ENCODE data around the gene ALS2CL. TPM values are rescaled to one million over a fixed set of nuclear protein-coding genes. Genes with fewer than 3 reads are reported as not detected.

Gene ALS2CL
- total and polyA plus RNA-seq, 2 donors (not counting 3 experiments of a cell fraction or from before 2014, with no cell fraction given): 7.8 to 10.1 TPM

- POLR2A ChIA-PET: no interaction called here
- intact Hi-C loops (cut with micrococcal nuclease): no loop called here
- no peaks in the 10 kb centered on the region for H4K20me1 ChIP-seq (replicated peaks; ENCODE audit: control insufficient read depth, extremely low read depth, insufficient read depth, low read length)
- H3K27ac ChIP-seq (ENCODE audit: insufficient read depth, low read depth, low read length): no peak overlapping the region
- no peaks in the 10 kb centered on the region for H3K27me3 ChIP-seq (ENCODE audit: control insufficient read depth in 2 of 2, insufficient read depth in 2 of 2, low read length in 2 of 2)
- TF ChIP-seq MAX (IDR thresholded peaks at IDR 0.05; ENCODE audit: insufficient read depth, insufficient read length) (no peak), POLR2A (IDR thresholded peaks at IDR 0.05; ENCODE audit: low read depth, low read length) (no peak), GATA2 (IDR thresholded peaks at IDR 0.05; ENCODE audit: insufficient read depth, insufficient read length, low read depth, low read length) (no peak), CTCF (IDR thresholded peaks at IDR 0.05; ENCODE audit: extremely low read depth in 1 of 2, insufficient read depth in 1 of 2, low read depth in 1 of 2, low read length in 2 of 2) (no peak), POLR2AphosphoS5 (IDR thresholded peaks at IDR 0.05; ENCODE audit: insufficient read depth, low read depth, low read length) (no peak), JUN (IDR thresholded peaks at IDR 0.05; ENCODE audit: borderline replicate concordance, insufficient read depth, insufficient read length, low read depth) (no peak), EZH2 (IDR thresholded peaks at IDR 0.05; ENCODE audit: borderline replicate concordance, low read depth, low read length, severe bottlenecking) (no peak), FOS (IDR thresholded peaks at IDR 0.05; ENCODE audit: borderline replicate concordance, insufficient read depth, low read length) (no peak), MYC (IDR thresholded peaks at IDR 0.05; ENCODE audit: low read depth, low read length) (no peak)
- CTCF ChIA-PET: interaction anchor here (0.9 to 1.2 kb wide), 2 partner anchors 149 to 190 kb away, joined by 4 to 5 read pairs; no protein-coding TSS in a partner anchor
- no peaks in the 10 kb centered on the region for H3K79me2 ChIP-seq (ENCODE audit: control insufficient read depth, insufficient read depth, low read length)
- no peak overlapping the region for H3K4me3 ChIP-seq (replicated peaks in 1 of 3; ENCODE audit: insufficient read depth in 1 of 3, low read depth in 1 of 3, low read length in 3 of 3)
- FAIRE-seq (no peak), DNase-seq (ENCODE audit: low read depth, low spot score) (no peak)
- H2AFZ ChIP-seq (ENCODE audit: low read depth, low read length): no peak overlapping the region
- no peak overlapping the region for H3K4me2 ChIP-seq (ENCODE audit: insufficient read depth, low read length)
- dilution Hi-C loops (cut with MboI; ENCODE audit: extremely low pct_ligation_motif_present, low sequenced_read_pairs): no loop called here
- no peaks in the 10 kb centered on the region for H3K9me3 ChIP-seq (replicated peaks; ENCODE audit: control insufficient read depth, insufficient read depth, low read length)
- H3K36me3 ChIP-seq (ENCODE audit: control insufficient read depth in 2 of 2, extremely low read depth in 1 of 2, insufficient read depth in 2 of 2, low read length in 2 of 2): no peaks in the 10 kb centered on the region
- H3K4me1 ChIP-seq (ENCODE audit: control insufficient read depth, extremely low read depth, insufficient read depth, low read length): peaks cover 3% of the 10 kb centered on the region
- H3K9me1 ChIP-seq (replicated peaks; ENCODE audit: control insufficient read depth, extremely low read depth, insufficient read depth, low read length): no peaks in the 10 kb centered on the region
- BruUV-seq (replicated peaks): no TSS peak
- H3K9ac ChIP-seq (replicated peaks; ENCODE audit: extremely low read depth, insufficient read depth, low read length): no peak overlapping the region
Measured at GRCh38 chr3:46711305-46711704, 17.8 kb upstream of the ALS2CL start.

Measured in endothelial cell of umbilical vein (primary cell).